Cerebellar cortex (tissue), 1 donor: Measurements from ENCODE around the gene KIFC1.
A peak's percentile ranks its signal among the peaks of the same experiment; 100 is the strongest.

Experiments
- DNase-seq: peaks from one replicate; pipeline ENCODE4 v3.0.0-alpha.2; 2015; ENCODE audit warnings: low spot score

Gene KIFC1

DNA sequence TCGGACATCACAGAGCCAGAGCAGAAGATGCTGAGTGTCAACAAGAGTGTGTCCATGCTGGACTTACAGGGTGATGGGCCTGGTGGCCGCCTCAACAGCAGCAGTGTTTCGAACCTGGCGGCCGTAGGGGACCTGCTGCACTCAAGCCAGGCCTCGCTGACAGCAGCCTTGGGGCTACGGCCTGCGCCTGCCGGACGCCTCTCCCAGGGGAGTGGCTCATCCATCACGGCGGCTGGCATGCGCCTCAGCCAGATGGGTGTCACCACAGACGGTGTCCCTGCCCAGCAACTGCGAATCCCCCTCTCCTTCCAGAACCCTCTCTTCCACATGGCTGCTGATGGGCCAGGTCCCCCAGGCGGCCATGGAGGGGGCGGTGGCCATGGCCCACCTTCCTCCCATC lies 51.4 kb downstream of the KIFC1 start:
- DNase-seq, result no peak

DNA sequence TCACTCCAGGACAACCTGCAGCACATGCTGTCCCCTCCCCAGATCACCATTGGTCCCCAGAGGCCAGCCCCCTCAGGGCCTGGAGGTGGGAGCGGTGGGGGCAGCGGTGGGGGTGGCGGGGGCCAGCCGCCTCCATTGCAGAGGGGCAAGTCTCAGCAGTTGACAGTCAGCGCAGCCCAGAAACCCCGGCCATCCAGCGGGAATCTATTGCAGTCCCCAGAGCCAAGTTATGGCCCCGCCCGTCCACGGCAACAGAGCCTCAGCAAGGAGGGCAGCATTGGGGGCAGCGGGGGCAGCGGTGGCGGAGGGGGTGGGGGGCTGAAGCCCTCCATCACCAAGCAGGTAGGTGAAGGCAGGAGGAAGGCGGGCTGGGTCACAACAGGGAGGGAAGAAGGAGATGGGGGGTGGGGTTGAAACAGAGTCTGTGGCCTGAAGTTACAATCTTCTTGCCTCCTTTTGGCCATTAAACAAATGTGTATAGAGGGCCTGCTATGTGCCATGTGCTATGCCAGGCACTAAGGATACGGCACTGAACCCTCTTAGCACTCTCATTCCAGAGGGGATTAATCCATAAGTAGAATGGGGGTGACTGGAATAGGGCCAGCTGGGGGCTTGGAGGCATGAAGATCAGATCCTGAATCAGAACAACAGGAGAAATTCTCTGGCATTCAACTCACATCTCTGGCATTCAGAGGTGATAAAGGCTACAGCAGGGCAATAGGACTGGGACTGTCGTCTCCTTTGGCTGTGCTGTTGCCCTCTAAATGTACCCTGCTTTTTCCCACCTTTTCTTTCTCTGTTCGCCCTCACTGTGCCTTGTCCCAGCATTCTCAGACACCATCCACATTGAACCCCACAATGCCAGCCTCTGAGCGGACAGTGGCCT lies 52.2 kb downstream of the KIFC1 start:
- no peak for DNase-seq

DNA sequence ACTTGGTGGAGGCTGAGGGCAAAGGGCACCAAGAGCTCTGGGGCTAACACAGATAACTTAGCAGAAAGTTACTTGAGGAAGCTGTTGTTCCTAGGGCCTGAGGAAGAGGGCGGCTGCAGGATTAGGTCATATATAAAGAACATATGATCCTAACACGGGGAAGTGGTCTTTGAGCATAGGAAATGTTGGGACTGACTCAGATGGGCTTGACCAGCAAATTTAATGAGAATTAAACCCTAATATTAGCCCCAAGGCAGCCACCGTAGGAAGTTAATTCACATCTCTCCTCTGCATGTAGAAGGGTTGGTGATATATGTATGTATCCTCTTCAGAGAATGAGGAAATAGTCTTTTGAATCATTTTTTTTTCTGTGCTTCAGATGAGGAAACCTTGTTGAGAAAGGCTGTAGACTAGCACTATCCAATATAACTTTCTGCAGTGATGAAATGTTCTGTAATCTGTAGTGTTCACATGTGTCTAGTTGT lies 53.5 kb downstream of the KIFC1 start:
- DNase-seq, result no peak

DNA sequence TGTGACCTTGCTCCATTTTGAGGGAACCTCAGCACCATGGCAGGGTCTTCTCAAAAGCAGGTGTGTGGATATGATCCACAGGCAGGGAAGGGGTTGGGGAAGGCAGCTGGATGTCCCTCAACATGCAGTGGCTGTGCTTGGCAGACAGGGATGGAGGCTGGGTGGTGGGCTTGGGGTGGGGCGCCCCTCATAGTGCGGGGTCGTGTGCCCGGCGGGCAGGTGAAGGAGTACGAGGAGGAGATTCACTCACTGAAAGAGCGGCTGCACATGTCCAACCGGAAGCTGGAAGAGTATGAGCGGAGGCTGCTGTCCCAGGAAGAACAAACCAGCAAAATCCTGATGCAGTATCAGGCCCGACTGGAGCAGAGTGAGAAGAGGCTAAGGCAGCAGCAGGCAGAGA lies 54.7 kb downstream of the KIFC1 start:
- no peak for DNase-seq

DNA sequence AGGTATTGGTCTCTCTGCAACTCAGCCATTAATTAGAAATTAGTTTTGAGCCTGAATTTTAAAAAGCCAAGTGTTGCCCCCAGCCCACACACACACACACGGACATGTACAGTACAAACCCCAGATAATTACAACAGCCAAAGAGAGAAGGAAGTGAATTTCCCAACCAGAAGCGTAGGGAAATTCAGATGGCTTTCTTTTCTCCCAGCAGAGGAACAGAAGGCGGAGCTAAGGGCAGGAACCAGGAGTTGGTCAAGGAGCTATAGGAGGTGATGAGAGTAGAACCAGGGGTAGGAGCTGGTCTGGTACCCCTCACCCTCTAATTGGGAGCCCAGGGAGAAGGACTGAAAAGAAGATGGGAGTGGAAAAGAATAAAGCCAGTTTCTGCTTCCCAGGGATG lies 58.8 kb downstream of the KIFC1 start:
- DNase-seq, result no peak

DNA sequence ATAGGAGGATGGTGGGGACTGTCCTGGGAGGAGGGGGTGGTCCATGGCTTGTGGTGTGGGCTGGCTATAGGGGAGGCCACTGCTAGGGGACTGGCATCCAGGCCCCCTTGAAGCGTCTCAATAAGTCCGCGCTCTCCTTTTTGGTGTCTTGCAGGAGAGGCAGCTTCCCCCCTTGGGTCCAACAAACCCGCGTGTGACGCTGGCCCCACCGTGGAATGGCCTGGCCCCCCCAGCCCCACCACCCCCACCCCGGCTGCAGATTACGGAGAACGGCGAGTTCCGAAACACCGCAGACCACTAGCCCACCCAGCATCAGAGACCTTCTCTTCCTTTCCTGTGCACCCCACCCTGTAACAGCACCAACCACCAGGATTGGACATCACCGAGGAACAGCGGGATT lies 60.0 kb downstream of the KIFC1 start:
- no peak for DNase-seq

DNA sequence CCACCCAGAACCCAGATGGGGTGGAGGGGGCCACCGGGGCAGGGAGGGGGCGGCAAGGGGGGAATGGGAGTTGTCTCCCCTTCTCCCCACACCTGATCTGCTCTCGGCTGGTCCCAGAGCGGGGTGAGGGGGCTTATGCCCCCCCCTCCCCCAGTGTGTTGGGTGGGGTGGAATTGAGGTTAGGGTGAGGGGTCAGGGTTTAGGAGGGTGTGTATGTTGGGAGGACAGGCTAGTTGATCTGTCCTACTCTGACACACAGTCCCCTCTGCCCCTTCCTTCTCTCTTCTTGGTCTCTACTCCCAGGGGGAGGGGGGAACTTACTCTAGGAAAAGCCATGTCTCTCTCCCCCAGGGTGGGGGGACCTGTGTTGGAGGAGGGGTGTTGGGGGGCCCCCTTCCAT lies 60.9 kb downstream of the KIFC1 start:
- DNase-seq, result no peak

DNA sequence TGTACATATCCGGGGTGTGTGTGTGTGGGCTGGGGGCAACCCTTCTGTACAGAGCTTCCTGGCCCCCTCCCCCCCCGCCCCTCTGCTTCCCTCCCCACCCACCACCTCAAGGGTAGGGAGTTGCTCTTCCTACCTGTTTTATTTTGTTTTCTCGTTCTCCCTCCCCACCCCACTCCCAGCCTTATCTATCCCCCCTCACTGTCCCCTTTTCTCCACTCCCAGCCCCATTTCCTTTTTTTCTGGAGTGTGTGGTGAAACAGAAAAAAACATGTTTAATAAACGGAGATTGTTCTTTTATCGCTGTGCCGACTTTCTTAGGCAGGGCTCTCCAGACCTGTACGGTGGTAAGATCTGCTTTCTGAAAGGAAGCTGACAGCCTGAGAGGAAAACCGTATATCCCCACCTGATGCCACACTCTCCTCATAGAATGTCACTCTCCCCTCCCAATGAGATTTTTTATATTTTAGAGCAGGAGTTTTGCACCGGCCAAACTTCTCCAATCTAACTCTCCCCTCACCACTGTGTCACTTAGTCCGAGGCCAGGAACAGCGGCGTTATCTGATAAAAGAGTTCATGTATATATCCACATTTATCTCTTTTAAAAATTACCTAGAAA lies 61.9 kb downstream of the KIFC1 start:
- no peak for DNase-seq

DNA sequence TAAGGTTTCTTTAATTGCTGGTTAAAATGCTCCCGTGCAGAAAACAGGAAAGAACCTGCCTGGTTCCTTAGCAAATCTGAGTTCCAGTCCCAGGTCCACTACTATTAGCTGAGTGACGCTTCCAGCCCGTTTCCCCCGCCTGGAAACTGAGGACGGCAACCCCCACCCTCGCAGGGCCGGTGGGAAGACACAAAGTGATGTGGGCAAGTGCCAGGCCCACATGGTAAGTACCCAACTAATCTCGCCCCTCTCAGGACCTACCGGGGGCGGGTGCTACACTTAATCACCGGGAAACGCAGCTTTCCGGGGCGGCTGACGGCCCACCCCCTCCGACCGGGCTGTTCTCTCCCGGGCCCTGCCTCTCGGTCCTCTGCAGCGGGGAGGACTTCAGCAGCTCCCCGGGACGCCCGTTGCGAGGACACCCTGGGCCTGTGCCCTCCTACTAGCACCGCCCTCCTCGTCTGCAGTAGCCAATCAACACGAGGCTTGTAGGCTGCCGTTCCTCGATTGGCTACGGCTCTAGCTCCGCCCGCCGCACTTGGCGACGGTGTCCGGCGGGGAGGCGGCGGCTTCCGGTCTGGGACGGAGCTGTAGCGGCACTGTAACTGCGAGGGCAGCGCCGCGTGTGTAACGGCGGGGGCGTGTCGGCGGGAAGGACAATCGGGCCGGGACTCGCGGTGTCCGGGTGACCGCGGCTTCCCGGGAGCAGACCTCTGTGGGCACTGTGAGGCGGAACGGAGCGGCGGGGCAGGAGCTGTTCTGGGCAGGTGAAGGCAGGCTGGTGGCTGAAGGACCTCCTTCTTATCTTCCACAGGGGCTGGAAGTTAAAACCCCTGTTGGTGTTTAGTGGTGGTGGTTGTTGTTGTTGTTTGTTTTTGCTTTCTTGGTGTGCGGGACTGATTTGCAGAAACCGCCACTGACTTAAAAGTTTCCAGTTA lies 62.7 kb downstream of the KIFC1 start, which contains the start of gene ZBTB9:
Gene ZBTB9, plus strand, starts transcription at position 568 of the 938 bp plus-strand sequence. CDS start 525 bp downstream, outside the sequence.
- DNase-seq, result peak; percentile 97

DNA sequence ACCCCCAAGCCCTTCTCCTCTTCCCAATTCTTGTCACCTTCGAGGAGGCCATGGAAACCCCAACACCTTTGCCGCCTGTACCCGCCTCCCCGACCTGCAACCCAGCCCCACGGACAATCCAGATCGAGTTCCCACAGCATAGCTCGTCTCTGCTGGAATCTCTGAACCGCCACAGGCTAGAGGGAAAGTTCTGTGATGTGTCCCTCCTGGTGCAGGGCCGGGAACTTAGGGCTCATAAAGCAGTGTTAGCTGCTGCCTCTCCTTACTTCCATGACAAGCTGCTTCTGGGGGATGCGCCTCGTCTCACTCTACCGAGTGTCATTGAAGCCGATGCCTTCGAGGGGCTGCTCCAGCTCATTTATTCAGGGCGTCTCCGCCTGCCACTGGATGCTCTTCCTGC lies 63.4 kb downstream of the KIFC1 start:
- no peak for DNase-seq

DNA sequence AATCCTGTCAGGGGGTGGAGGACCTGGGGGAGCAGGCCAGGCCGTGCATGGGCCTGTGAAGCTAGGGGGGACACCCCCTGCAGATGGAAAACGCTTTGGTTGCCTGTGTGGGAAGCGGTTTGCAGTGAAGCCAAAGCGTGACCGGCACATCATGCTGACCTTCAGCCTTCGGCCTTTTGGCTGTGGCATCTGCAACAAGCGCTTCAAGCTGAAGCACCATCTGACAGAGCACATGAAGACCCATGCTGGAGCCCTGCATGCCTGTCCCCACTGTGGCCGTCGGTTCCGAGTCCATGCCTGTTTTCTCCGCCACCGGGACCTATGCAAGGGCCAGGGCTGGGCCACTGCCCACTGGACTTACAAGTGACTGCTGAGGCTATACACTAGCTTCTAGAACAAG lies 64.5 kb downstream of the KIFC1 start:
- DNase-seq, result no peak

DNA sequence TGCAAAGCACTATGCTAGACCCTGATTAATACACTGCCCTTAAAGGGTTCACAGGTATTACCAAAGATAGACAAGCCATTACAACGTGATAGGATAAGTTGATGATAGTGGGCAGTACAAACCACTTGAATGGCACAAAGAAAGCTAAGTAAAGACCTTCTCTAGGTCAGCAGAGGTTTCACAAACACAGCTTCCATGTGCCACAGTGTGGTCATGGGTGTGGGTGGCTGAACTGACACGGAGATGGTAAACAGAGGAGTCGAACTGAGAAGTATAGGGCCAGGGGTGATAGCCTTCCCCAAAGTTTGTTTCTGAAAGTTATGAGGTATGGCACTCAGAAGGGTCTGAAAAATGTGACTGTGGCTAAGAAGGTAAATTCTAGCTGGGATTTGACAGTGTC lies 67.1 kb downstream of the KIFC1 start:
- DNase-seq, result no peak

DNA sequence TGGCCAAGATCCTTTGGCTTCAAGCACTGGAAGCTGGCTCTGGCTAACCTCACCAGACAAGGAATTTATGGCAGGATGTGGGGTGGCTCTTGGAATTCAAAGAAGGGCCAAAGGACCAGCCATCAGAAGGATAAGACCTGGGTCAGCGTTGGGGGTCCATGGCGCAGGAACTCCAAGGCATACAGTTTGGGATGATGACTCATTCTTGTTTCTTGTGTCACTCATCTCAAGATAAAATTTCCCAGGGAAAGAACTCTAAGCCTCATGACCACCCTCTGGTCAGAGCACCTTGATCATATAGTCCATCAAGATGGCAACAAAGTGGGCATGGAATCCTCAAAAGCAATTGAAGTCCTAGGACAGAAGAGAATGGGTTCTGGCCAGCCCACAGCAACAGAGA lies 67.6 kb downstream of the KIFC1 start:
- no peak for DNase-seq
